ENCODE results near the gene MRPL44.

GRCh38 chr2:223934870-223935269 is 22.4 kb upstream of the MRPL44 start:
- TF ChIP-seq, protein P1, sequence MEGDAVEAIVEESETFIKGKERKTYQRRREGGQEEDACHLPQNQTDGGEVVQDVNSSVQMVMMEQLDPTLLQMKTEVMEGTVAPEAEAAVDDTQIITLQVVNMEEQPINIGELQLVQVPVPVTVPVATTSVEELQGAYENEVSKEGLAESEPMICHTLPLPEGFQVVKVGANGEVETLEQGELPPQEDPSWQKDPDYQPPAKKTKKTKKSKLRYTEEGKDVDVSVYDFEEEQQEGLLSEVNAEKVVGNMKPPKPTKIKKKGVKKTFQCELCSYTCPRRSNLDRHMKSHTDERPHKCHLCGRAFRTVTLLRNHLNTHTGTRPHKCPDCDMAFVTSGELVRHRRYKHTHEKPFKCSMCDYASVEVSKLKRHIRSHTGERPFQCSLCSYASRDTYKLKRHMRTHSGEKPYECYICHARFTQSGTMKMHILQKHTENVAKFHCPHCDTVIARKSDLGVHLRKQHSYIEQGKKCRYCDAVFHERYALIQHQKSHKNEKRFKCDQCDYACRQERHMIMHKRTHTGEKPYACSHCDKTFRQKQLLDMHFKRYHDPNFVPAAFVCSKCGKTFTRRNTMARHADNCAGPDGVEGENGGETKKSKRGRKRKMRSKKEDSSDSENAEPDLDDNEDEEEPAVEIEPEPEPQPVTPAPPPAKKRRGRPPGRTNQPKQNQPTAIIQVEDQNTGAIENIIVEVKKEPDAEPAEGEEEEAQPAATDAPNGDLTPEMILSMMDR (IDR thresholded peaks at IDR 0.05), result no peak
- no peak for TF ChIP-seq POLR2AphosphoS5 (IDR thresholded peaks at IDR 0.05)
- no peak for TF ChIP-seq POLR2A (IDR thresholded peaks at IDR 0.05)
- no peak for TF ChIP-seq EP300 (IDR thresholded peaks at IDR 0.05; ENCODE audit: low read depth)
